OCI-LY1 (cell line): Measurements from ENCODE around the gene SHC3.

Experiments used
- H2AFZ ChIP-seq: fragments of 200-600 bp; sonication (generic), shearing (Covaris generic); 2 replicates; pipeline ENCODE4 v1.6.0; 2014; ENCODE audit warnings: antibody characterized with exemption, mild to moderate bottlenecking, low read length
- H3F3A ChIP-seq: fragments of 200-600 bp; sonication (generic), shearing (Covaris generic); 2 replicates; pipeline ENCODE4 v1.6.0; 2014; ENCODE audit warnings: mild to moderate bottlenecking, antibody characterized with exemption, low read length, moderate library complexity; ENCODE audit not compliant: insufficient read depth
- H3K27ac ChIP-seq: fragments of 200-600 bp; sonication (generic); 2 replicates; pipeline ENCODE4 v1.5.1; 2014; ENCODE audit warnings: low read length, mixed run types, mild to moderate bottlenecking, low read depth; ENCODE audit not compliant: poor library complexity, severe bottlenecking
- H3K27me3 ChIP-seq: fragments of 200-600 bp; sonication (generic); 2 replicates; pipeline ENCODE4 v1.6.0; 2014; ENCODE audit warnings: antibody characterized with exemption, mild to moderate bottlenecking, low read length, moderate library complexity; ENCODE audit not compliant: insufficient read depth
- H3K36me3 ChIP-seq: fragments of 200-600 bp; sonication (generic); 2 replicates; pipeline ENCODE4 v1.6.1; 2014; ENCODE audit warnings: mild to moderate bottlenecking, antibody characterized with exemption, low read length, moderate library complexity, mixed read lengths; ENCODE audit not compliant: insufficient read depth
- H3K4me1 ChIP-seq: fragments of 200-600 bp; sonication (generic); 2 replicates; pipeline ENCODE4 v1.5.1; 2014; ENCODE audit warnings: mild to moderate bottlenecking, low read length, moderate library complexity; ENCODE audit not compliant: insufficient read depth, severe bottlenecking
- H3K4me2 ChIP-seq: fragments of 200-600 bp; sonication (generic), shearing (Covaris generic); 2 replicates; pipeline ENCODE4 v1.6.1; 2014; ENCODE audit warnings: low read length
- H3K4me3 ChIP-seq: fragments of 200-600 bp; sonication (generic); 2 replicates; pipeline ENCODE4 v1.5.1; 2014; ENCODE audit warnings: low read length, low read depth, mild to moderate bottlenecking, mixed read lengths; ENCODE audit not compliant: poor library complexity, severe bottlenecking
- H3K79me2 ChIP-seq: fragments of 200-600 bp; shearing (Covaris generic); 2 replicates; pipeline ENCODE4 v1.6.1; 2016; ENCODE audit warnings: mixed run types, low read length, mixed read lengths; ENCODE audit not compliant: insufficient read depth
- H3K9ac ChIP-seq: fragments of 200-600 bp; sonication (generic), shearing (Covaris generic); 2 replicates; pipeline ENCODE4 v1.6.1; 2014; ENCODE audit warnings: mild to moderate bottlenecking, low read length, mixed read lengths
- H3K9me2 ChIP-seq: fragments of 200-600 bp; sonication (generic), shearing (Covaris generic); 2 replicates; pipeline ENCODE4 v1.6.1; 2014; ENCODE audit warnings: low read depth, mild to moderate bottlenecking, low read length, mixed read lengths
- H3K9me3 ChIP-seq: fragments of 200-600 bp; shearing (Covaris generic); 2 replicates; pipeline ENCODE4 v1.6.1; 2014; ENCODE audit warnings: low read length, mixed read lengths
- H4K20me1 ChIP-seq: fragments of 200-600 bp; sonication (generic), shearing (Covaris generic); 2 replicates; pipeline ENCODE4 v1.6.0; 2016; ENCODE audit warnings: mild to moderate bottlenecking, low read length; ENCODE audit not compliant: insufficient read depth
- CTCF ChIP-seq: fragments of 200-600 bp; sonication (generic), shearing (Covaris generic); IDR thresholded peaks from 2 replicates; pipeline ENCODE4 v1.5.1; 2017; ENCODE audit warnings: mild to moderate bottlenecking, antibody characterized with exemption, low read length, moderate library complexity, mixed read lengths
- EZH2 ChIP-seq: fragments of 200-600 bp; sonication (generic), shearing (Covaris generic); IDR thresholded peaks from 2 replicates; pipeline ENCODE4 v1.8.0; 2017; ENCODE audit warnings: borderline replicate concordance, mixed run types, mild to moderate bottlenecking, antibody characterized with exemption, low read length, moderate library complexity, mixed read lengths

Gene SHC3

GRCh38 chr9:89015336-89015735, 163.3 kb downstream of the SHC3 start:
- no peaks in the 10 kb centered on the region for H3K9me2 ChIP-seq
- no peaks in the 10 kb centered on the region for H3K9me3 ChIP-seq
- H3K4me2 ChIP-seq = no peak overlapping the region
- H3K9ac ChIP-seq = no peak overlapping the region
- no peaks in the 10 kb centered on the region for H3K4me1 ChIP-seq
- H3K27ac ChIP-seq = no peak overlapping the region
- H3K27me3 ChIP-seq = peaks cover 9% of the 10 kb centered on the region
- no peaks in the 10 kb centered on the region for H3F3A ChIP-seq
- no peak overlapping the region for H2AFZ ChIP-seq
- no peaks in the 10 kb centered on the region for H3K79me2 ChIP-seq
- no peak overlapping the region for H3K4me3 ChIP-seq
- H3K36me3 ChIP-seq = no peaks in the 10 kb centered on the region
- H4K20me1 ChIP-seq = no peaks in the 10 kb centered on the region
- TF ChIP-seq EZH2 = no peak
- TF ChIP-seq CTCF = no peak

- Histone ChIP-seq H3K4me3 (no peak overlapping the region), H3K9me2 (no peaks in the 10 kb centered on the region), H3F3A (no peaks in the 10 kb centered on the region), H3K27ac (no peak overlapping the region), H4K20me1 (no peaks in the 10 kb centered on the region), H3K9me3 (no peaks in the 10 kb centered on the region), H3K79me2 (no peaks in the 10 kb centered on the region), H3K36me3 (no peaks in the 10 kb centered on the region), H3K4me2 (no peak overlapping the region), H3K27me3 (peaks cover 9% of the 10 kb centered on the region), H2AFZ (no peak overlapping the region), H3K4me1 (no peaks in the 10 kb centered on the region), H3K9ac (no peak overlapping the region)
- no peak for TF ChIP-seq CTCF
- TF ChIP-seq EZH2 = no peak
Observed at GRCh38 chr9:89014153-89014552, 164.5 kb downstream of the SHC3 start.

- Histone ChIP-seq H2AFZ (no peak overlapping the region), H3K9me3 (no peaks in the 10 kb centered on the region), H4K20me1 (no peaks in the 10 kb centered on the region), H3K36me3 (no peaks in the 10 kb centered on the region), H3K4me1 (peaks cover 4% of the 10 kb centered on the region), H3K4me2 (no peak overlapping the region), H3K27me3 (peaks cover 9% of the 10 kb centered on the region), H3K9ac (no peak overlapping the region), H3K79me2 (no peaks in the 10 kb centered on the region), H3K27ac (no peak overlapping the region), H3K9me2 (no peaks in the 10 kb centered on the region), H3F3A (no peaks in the 10 kb centered on the region), H3K4me3 (no peak overlapping the region)
- TF ChIP-seq CTCF (no peak), EZH2 (no peak)
Observed at GRCh38 chr9:89013660-89014059, 165.0 kb downstream of the SHC3 start.
